ENCODE data around the gene CHRNB1. TPM values are rescaled to one million over a fixed set of nuclear protein-coding genes. Genes with fewer than 3 reads are reported as not detected.
A peak's percentile ranks its signal among the peaks of the same experiment; 100 is the strongest.

Gene CHRNB1
- total and polyA plus RNA-seq, 2 of the 8 experiments (the other 6 are each of a cell fraction or from before 2014, with no cell fraction given), result 14.1 to 28.2 TPM

DNA sequence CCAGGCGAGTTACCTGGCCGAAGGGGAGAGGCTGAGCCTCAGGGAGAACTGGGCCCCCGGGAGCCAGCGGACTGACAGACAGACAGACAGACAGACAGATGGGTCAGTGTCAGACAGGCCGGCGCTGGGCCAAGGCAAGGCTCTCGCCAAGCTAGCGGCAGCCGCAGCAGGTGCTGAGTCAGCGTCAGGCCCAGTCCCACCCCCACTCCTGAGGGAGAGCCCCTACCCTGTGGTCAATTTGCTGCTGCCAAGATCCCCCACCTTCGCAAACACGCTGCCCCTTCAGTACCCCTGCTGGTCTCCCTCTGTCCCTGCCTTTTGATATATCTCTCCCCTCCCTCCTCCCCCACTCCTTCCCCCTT lies 4.0 kb upstream of the CHRNB1 start:
- H3K27ac ChIP-seq (ENCODE audit: low read depth, low read length), result peak overlapping the region; percentile 98; the same call in 1 of the 2 replicates
- peaks cover 34% of the 10 kb centered on the region; the same call in 1 of the 2 replicates for H3K23me2 ChIP-seq (ENCODE audit: low read depth, low read length)
- no peak overlapping the region for H3K56ac ChIP-seq (replicated peaks; ENCODE audit: insufficient read length, low read depth, low read length)
- H3K4me2 ChIP-seq (ENCODE audit: insufficient read depth in 1 of 2, low read depth in 2 of 2, low read length in 2 of 2), result peak overlapping the region; percentile 91
- H2AFZ ChIP-seq (ENCODE audit: low read length), result no peak overlapping the region
- ChIA-PET CTCF (ENCODE audit: partially characterized antibody) (interaction anchor here (0.6 to 5.4 kb wide), 25 partner anchors 8 to 144 kb away, joined by 3 to 26 read pairs (median 3); partner anchors contain the start of genes NLGN2, SLC35G6, SPEM2 and TMEM256), POLR2A (ENCODE audit: partially characterized antibody) (interaction anchor here (0.6 to 15.5 kb wide), 28 partner anchors 11 to 826 kb away, joined by 3 to 339 read pairs (median 4); partner anchors contain the start of genes ACAP1, NLGN2, POLR2A and SLC35G6)
- H3K18ac ChIP-seq (ENCODE audit: extremely low read depth, low read length), result peak overlapping the region; percentile 76
- peaks cover 2 to 19% (median 13%) of the 10 kb centered on the region in 4 experiments; a peak in 6 of 7 replicates for H3K27me3 ChIP-seq (replicated peaks in 1 of 4; ENCODE audit: control insufficient read depth in 3 of 4, extremely low read depth in 1 of 4, insufficient read depth in 3 of 4, low read length in 3 of 4)
- no peak overlapping the region for H2AK5ac ChIP-seq (ENCODE audit: low read depth, low read length)
- H3K4me3 ChIP-seq (ENCODE audit: extremely low read depth in 1 of 4, insufficient read depth in 2 of 4, low read depth in 3 of 4, low read length in 4 of 4), result peak overlapping the region; percentile 50 to 83 (median 67)
- H2BK15ac ChIP-seq (ENCODE audit: low read length), result no peak overlapping the region; the same call in 1 of the 2 replicates
- peaks cover 3 to 35% (median 18%) of the 10 kb centered on the region in 4 experiments for H3K4me1 ChIP-seq (replicated peaks in 1 of 4; ENCODE audit: control insufficient read depth in 3 of 4, insufficient read depth in 4 of 4, low read length in 3 of 4)
- FAIRE-seq (no peak), DNase-seq (ENCODE audit: low read depth in 1 of 2, low spot score in 2 of 2) (no peak)
- H2BK120ac ChIP-seq (replicated peaks; ENCODE audit: low read depth, low read length), result no peak overlapping the region
- H4K91ac ChIP-seq (replicated peaks; ENCODE audit: insufficient read length, low read length), result peak overlapping the region; percentile 12
- H2BK12ac ChIP-seq (ENCODE audit: low read depth, low read length), result peak overlapping the region; percentile 62; the same call in 1 of the 2 replicates
- H4K20me1 ChIP-seq (replicated peaks in 1 of 2; ENCODE audit: control insufficient read depth in 1 of 2, insufficient read depth in 2 of 2, low read length in 2 of 2), result no peaks in the 10 kb centered on the region
- no peaks in the 10 kb centered on the region for H3K9me3 ChIP-seq (ENCODE audit: insufficient read depth in 2 of 2, low read depth in 1 of 2, low read length in 1 of 2)
- no peaks in the 10 kb centered on the region for H3K79me1 ChIP-seq (ENCODE audit: low read depth, low read length)
- no peaks in the 10 kb centered on the region for H3K36me3 ChIP-seq (ENCODE audit: control insufficient read depth in 2 of 4, insufficient read depth in 4 of 4, low read length in 3 of 4)
- H3K79me2 ChIP-seq (ENCODE audit: control insufficient read depth in 1 of 2, insufficient read depth in 2 of 2, low read length in 2 of 2), result no peaks in the 10 kb centered on the region
- no peak overlapping the region for H2BK20ac ChIP-seq (ENCODE audit: low read length)
- no peak overlapping the region for H4K8ac ChIP-seq (ENCODE audit: extremely low read depth, insufficient read depth, low read length)
- H4K5ac ChIP-seq (ENCODE audit: insufficient read length, low read depth, low read length), result peak overlapping the region; percentile 71
- H2BK5ac ChIP-seq (ENCODE audit: low read depth, low read length), result no peak overlapping the region; the same call in 1 of the 2 replicates
- H3K23ac ChIP-seq (ENCODE audit: insufficient read length), result no peak overlapping the region
- H3K4ac ChIP-seq (replicated peaks; ENCODE audit: insufficient read length, low read depth, low read length), result no peak overlapping the region
- H3K9ac ChIP-seq (replicated peaks in 1 of 4; ENCODE audit: extremely low read depth in 1 of 4, low read depth in 3 of 4, low read length in 3 of 4), result peak overlapping the region in 2 of 4 experiments; percentile 94 to 95; a peak in 4 of 7 replicates
- no peak overlapping the region for H3K14ac ChIP-seq (ENCODE audit: insufficient read length)
- WGBS, 2 experiments (ENCODE audit: extremely low coverage in 1 of 2, insufficient coverage in 1 of 2, insufficient read length in 1 of 2, insufficient replicate concordance in 2 of 2, low coverage in 1 of 2, low lambda C conversion rate in 2 of 2, missing lambda C conversion rate in 1 of 2), result 0% methylated on average over 10 of the region's 12 CpGs; no CpG with 5 or more reads in 1 of the 2 experiments
- no peak for TF ChIP-seq TAF7 (optimal IDR thresholded peaks at IDR 0.05; ENCODE audit: borderline replicate concordance, low read depth, low read length)
- no peak for TF ChIP-seq EP300 (IDR thresholded peaks at IDR 0.05; ENCODE audit: borderline replicate concordance in 1 of 2, low read depth in 2 of 2, low read length in 2 of 2)
- no peak for TF ChIP-seq JUN (IDR thresholded peaks at IDR 0.05; ENCODE audit: low read depth, low read length)
- no peak for TF ChIP-seq GTF2F1 (IDR thresholded peaks at IDR 0.05; ENCODE audit: borderline replicate concordance, low read depth, low read length)
- TF ChIP-seq TCF12 (IDR thresholded peaks at IDR 0.05; ENCODE audit: low read depth, low read length), result no peak
- TF ChIP-seq BRCA1 (IDR thresholded peaks at IDR 0.05; ENCODE audit: low read depth, low read length), result no peak
- no peak for TF ChIP-seq CEBPB (IDR thresholded peaks at IDR 0.05; ENCODE audit: low read depth, low read length)
- TF ChIP-seq HDAC6 (IDR thresholded peaks at IDR 0.05; ENCODE audit: low read depth, low read length), result no peak
- TF ChIP-seq SIN3A (conservative IDR thresholded peaks at IDR 0.05 in 1 of 2, IDR thresholded peaks at IDR 0.05 in 1 of 2; ENCODE audit: low read depth in 1 of 2, low read length in 2 of 2), result peak in 1 of 2 experiments; percentile 83; a peak in 3 of 4 replicates
- no peak for TF ChIP-seq BCL11A (IDR thresholded peaks at IDR 0.05; ENCODE audit: low read depth in 2 of 2, low read length in 2 of 2)
- TF ChIP-seq POLR2A (IDR thresholded peaks at IDR 0.05; ENCODE audit: control extremely low read depth in 1 of 2, low read depth in 2 of 2, low read length in 2 of 2), result no peak
- TF ChIP-seq, protein P1, sequence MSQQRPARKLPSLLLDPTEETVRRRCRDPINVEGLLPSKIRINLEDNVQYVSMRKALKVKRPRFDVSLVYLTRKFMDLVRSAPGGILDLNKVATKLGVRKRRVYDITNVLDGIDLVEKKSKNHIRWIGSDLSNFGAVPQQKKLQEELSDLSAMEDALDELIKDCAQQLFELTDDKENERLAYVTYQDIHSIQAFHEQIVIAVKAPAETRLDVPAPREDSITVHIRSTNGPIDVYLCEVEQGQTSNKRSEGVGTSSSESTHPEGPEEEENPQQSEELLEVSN (IDR thresholded peaks at IDR 0.05), result no peak
- peak; percentile 67 for TF ChIP-seq ASH2L (IDR thresholded peaks at IDR 0.05; ENCODE audit: low read length)
